Natural killer cell (primary cell): ENCODE data around the gene FNDC3B. TPM values are rescaled to one million over a fixed set of nuclear protein-coding genes. Genes with fewer than 3 reads are reported as not detected.

Experiments
- ATAC-seq, 3 donors: fragments of 150-1000 bp in 2 of 3; fragments of 200-7000 bp in 1 of 3; cut with Tn5 transposase; 1 replicate in 1 of 3; 2 replicates in 2 of 3; pipeline ENCODE4 v1.10.0; 2021; ENCODE audit warnings: mild to moderate bottlenecking in 2 of 3, moderate library complexity in 2 of 3
- DNase-seq, 2 donors: peaks; one replicate each; pipeline versions ENCODE4 v3.0.0 to v3.0.0-alpha.2; 2013 to 2021; ENCODE audit warnings: mixed read lengths in 1 of 2
- H3K27ac ChIP-seq: one replicate; pipeline ENCODE4 v1.5.1; 2013; ENCODE audit warnings: mild to moderate bottlenecking, low read length
- H3K27me3 ChIP-seq: one replicate; pipeline ENCODE4 v1.6.1; 2013; ENCODE audit warnings: low read length; ENCODE audit not compliant: control insufficient read depth, insufficient read depth
- H3K36me3 ChIP-seq: one replicate; pipeline ENCODE4 v1.6.1; 2013; ENCODE audit warnings: low read length; ENCODE audit not compliant: control insufficient read depth, insufficient read depth
- H3K4me1 ChIP-seq: one replicate; pipeline ENCODE4 v1.6.1; 2013; ENCODE audit warnings: low read length; ENCODE audit not compliant: control insufficient read depth, insufficient read depth
- H3K4me3 ChIP-seq: one replicate; pipeline ENCODE4 v1.5.1; 2013; ENCODE audit warnings: low read length
- H3K9me3 ChIP-seq: one replicate; pipeline ENCODE4 v1.6.1; 2013; ENCODE audit warnings: low read length; ENCODE audit not compliant: control insufficient read depth, insufficient read depth
- H3K27ac Mint-ChIP-seq, 2 donors: one replicate each; pipeline ENCODE4 v1.8.0; 2022; ENCODE audit warnings: mild to moderate bottlenecking in 2 of 2, mixed read lengths in 2 of 2, moderate library complexity in 1 of 2
- H3K27me3 Mint-ChIP-seq, 2 donors: one replicate each; pipeline ENCODE4 v1.8.0; 2022; ENCODE audit warnings: low read depth in 2 of 2, mixed read lengths in 2 of 2
- H3K36me3 Mint-ChIP-seq: one replicate; pipeline ENCODE4 v1.8.0; 2022; ENCODE audit warnings: mixed read lengths
- H3K4me1 Mint-ChIP-seq, 2 donors: one replicate each; pipeline ENCODE4 v1.8.0; 2022; ENCODE audit warnings: mixed read lengths in 2 of 2
- H3K4me3 Mint-ChIP-seq: one replicate; pipeline ENCODE4 v1.8.0; 2022; ENCODE audit warnings: mild to moderate bottlenecking, moderate library complexity, mixed read lengths
- H3K9me3 Mint-ChIP-seq, 2 donors: one replicate each; pipeline ENCODE4 v1.8.0; 2022; ENCODE audit warnings: mixed read lengths in 2 of 2
- WGBS: methylation state at CpG from one replicate; pipeline ENCODE4 v1.1.7; 2013; ENCODE audit warnings: missing lambda C conversion rate; ENCODE audit not compliant: insufficient coverage; 5-methylcytosine and 5-hydroxymethylcytosine counted together
- intact Hi-C: fragments of 100-400 bp; cut with micrococcal nuclease; formaldehyde crosslinking; loops from one replicate; pipeline ENCODE4 v1.14.2; 2022
- total RNA-seq, 4 donors: library from RNA; stranded (reverse); fragments of 120-200 nt in 1 of 4; gene quantifications; one replicate each; pipeline versions ENCODE4 v1.2.3 to v1.2.4, GENCODE V29; 2013 to 2022
- TF ChIP-seq, protein P1 (sequence below): fragments of 200-600 bp; IDR thresholded peaks from one replicate; pipeline ENCODE4 v1.8.0; 2022; ENCODE audit warnings: antibody characterized with exemption

Gene FNDC3B
- total RNA-seq, 3 donors from 2014 or later (not counting 1 experiment from before 2014, with no cell fraction given): 154 to 214 (median 206) TPM

- Mint-ChIP-seq H3K4me1 (peaks cover 72 to 75% of the 10 kb centered on the region in 2 donors), H3K27me3 (no peaks in the 10 kb centered on the region), H3K36me3 (peaks cover 7% of the 10 kb centered on the region), H3K27ac (peak overlapping the region; percentile 90 to 98), H3K9me3 (no peaks in the 10 kb centered on the region), H3K4me3 (no peak overlapping the region)
- TF ChIP-seq, protein P1, sequence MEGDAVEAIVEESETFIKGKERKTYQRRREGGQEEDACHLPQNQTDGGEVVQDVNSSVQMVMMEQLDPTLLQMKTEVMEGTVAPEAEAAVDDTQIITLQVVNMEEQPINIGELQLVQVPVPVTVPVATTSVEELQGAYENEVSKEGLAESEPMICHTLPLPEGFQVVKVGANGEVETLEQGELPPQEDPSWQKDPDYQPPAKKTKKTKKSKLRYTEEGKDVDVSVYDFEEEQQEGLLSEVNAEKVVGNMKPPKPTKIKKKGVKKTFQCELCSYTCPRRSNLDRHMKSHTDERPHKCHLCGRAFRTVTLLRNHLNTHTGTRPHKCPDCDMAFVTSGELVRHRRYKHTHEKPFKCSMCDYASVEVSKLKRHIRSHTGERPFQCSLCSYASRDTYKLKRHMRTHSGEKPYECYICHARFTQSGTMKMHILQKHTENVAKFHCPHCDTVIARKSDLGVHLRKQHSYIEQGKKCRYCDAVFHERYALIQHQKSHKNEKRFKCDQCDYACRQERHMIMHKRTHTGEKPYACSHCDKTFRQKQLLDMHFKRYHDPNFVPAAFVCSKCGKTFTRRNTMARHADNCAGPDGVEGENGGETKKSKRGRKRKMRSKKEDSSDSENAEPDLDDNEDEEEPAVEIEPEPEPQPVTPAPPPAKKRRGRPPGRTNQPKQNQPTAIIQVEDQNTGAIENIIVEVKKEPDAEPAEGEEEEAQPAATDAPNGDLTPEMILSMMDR: no peak
- Histone ChIP-seq H3K36me3 (peaks cover 3% of the 10 kb centered on the region), H3K4me1 (peaks cover 11% of the 10 kb centered on the region), H3K9me3 (no peaks in the 10 kb centered on the region), H3K27ac (peak overlapping the region; percentile 42), H3K4me3 (no peak overlapping the region), H3K27me3 (no peaks in the 10 kb centered on the region)
- DNase-seq (no peak), ATAC-seq (peak in 1 of 3 donors; percentile 13)
- WGBS: 88% methylated on average over 6 of the region's 6 CpGs
- intact Hi-C loops: no loop called here
Measured at GRCh38 chr3:172054115-172054764, 14.9 kb downstream of the FNDC3B start.

GRCh38 chr3:172056416-172056815 lies 17.0 kb downstream of the FNDC3B start:
- Mint-ChIP-seq H3K9me3 (no peaks in the 10 kb centered on the region), H3K27me3 (no peaks in the 10 kb centered on the region), H3K4me3 (peak overlapping the region; percentile 84), H3K4me1 (peaks cover 75 to 77% of the 10 kb centered on the region in 2 donors), H3K27ac (peak overlapping the region; percentile 90 to 98), H3K36me3 (no peaks in the 10 kb centered on the region)
- H3K4me3 ChIP-seq: no peak overlapping the region
- WGBS: 93% methylated on average over 3 of the region's 3 CpGs
- intact Hi-C loops: no loop called here
- TF ChIP-seq, protein P1: no peak
- ATAC-seq: no peak
- H3K9me3 ChIP-seq: no peaks in the 10 kb centered on the region
- no peaks in the 10 kb centered on the region for H3K27me3 ChIP-seq
- H3K4me1 ChIP-seq: peaks cover 18% of the 10 kb centered on the region
- H3K36me3 ChIP-seq: peaks cover under 1% of the 10 kb centered on the region
- peak overlapping the region; percentile 27 for H3K27ac ChIP-seq
- DNase-seq: no peak

DNA sequence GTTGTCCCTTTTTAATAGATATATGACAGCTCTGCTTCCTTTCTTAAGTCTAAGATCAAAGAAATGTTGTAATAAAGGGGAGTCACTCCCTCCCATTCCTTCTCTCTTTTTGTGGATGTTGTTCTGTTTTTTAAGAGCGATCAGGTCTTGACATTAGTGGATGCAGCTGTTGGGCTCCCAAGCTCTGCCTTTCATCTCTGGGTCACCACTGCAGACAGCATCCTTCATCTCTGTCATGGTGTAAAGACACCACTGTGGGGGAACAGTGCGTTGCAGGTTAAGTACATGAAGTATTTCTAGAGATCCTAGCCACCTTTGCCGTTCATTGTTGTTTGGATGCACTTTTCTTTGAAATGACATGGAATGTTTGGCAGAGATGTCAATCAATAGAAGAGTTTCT lies 17.7 kb downstream of the FNDC3B start:
- Mint-ChIP-seq H3K9me3 (no peaks in the 10 kb centered on the region), H3K4me1 (peaks cover 81 to 83% of the 10 kb centered on the region in 2 donors)
- intact Hi-C loops: no loop called here

More for the DNA sequence above, 17.7 kb downstream of the FNDC3B start:
- TF ChIP-seq, protein P1: no peak
- Histone ChIP-seq H3K36me3 (no peaks in the 10 kb centered on the region), H3K27ac (no peak overlapping the region), H3K27me3 (no peaks in the 10 kb centered on the region), H3K4me1 (peaks cover 21% of the 10 kb centered on the region), H3K9me3 (no peaks in the 10 kb centered on the region), H3K4me3 (no peak overlapping the region)
- H3K4me3 Mint-ChIP-seq: peak overlapping the region; percentile 84
- peak overlapping the region; percentile 90 to 98 for H3K27ac Mint-ChIP-seq
- 91% methylated on average over 2 of the region's 3 CpGs for WGBS
- no peaks in the 10 kb centered on the region for H3K36me3 Mint-ChIP-seq
- DNase-seq: no peak
- H3K27me3 Mint-ChIP-seq: no peaks in the 10 kb centered on the region
- no peak for ATAC-seq
